Measurements from ENCODE around the gene PRAC1. TPM values are rescaled to one million over a fixed set of nuclear protein-coding genes. Genes with fewer than 3 reads are reported as not detected.

PRAC1 gene
- polyA plus RNA-seq, 1 of the 3 experiments (the other 2 are of a cell fraction): not detected

DNA sequence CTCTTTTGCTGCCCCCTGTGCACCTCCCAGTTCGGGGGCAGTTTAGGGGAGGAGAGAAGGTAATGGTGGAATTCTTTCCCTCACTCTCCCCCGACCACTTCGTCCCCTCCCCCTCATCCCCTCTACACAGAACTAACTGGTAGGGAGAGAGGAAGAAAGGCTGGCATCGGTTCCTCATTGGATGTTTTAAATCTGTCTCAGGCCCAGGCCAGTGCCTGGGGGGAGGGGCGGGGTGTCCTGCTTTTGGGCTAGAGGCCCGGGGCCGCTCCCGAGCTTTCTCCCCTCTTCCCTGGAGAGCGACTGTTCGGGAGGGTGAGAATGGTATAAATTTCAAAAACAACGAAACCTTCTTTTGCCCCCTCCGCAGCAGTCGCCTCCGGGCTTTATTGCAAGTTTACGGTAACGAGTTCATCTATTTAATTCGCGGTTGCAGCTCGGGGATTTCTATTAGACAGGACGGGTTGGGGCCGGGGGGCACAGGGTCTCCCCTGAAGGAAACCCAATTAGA, 651 bp upstream of the PRAC1 start, which contains the start of gene PRAC2:
Gene PRAC2, plus strand, starts transcription at position 271 of the 508 bp plus-strand sequence. CDS start 1,226 bp downstream, outside the sequence.
- Histone ChIP-seq H3K27me3 (ENCODE audit: insufficient read depth) (peaks cover 100% of the 10 kb centered on the region), H3K9me3 (no peaks in the 10 kb centered on the region), H3K36me3 (replicated peaks in 1 of 2; ENCODE audit: control insufficient read depth in 1 of 2, insufficient read depth in 2 of 2, low read length in 1 of 2) (no peaks in the 10 kb centered on the region), H3K27ac (ENCODE audit: low read depth in 2 of 2, low read length in 1 of 2) (no peak within 1 kb of the TSS), H3K79me2 (ENCODE audit: insufficient read depth) (no peaks in the 10 kb centered on the region), H4K20me1 (ENCODE audit: insufficient read depth) (peaks cover 5% of the 10 kb centered on the region; the same call in 1 of the 2 replicates), H3K9ac (no peak within 1 kb of the TSS), H3K4me3 (ENCODE audit: low read depth in 2 of 2, low read length in 1 of 2) (no peak within 1 kb of the TSS), H3K9me2 (no peaks in the 10 kb centered on the region), H2AFZ (ENCODE audit: low read depth) (no peak within 1 kb of the TSS), H3K4me1 (ENCODE audit: control insufficient read depth in 1 of 2, insufficient read depth in 2 of 2, low read depth in 1 of 2, low read length in 1 of 2) (no peaks in the 10 kb centered on the region), H3K4me2 (no peak within 1 kb of the TSS), H3F3A (replicated peaks; ENCODE audit: insufficient read depth) (no peaks in the 10 kb centered on the region)
- POLR2A ChIA-PET: no interaction called here
- no peak for DNase-seq
- CTCF ChIA-PET: interaction anchor here (0.7 to 13.9 kb wide), 23 partner anchors 8 to 499 kb away, joined by 3 to 328 read pairs (median 18); partner anchors contain the start of gene TTLL6
- WGBS (ENCODE audit: low lambda C conversion rate): 16% methylated on average over 21 of the region's 21 CpGs
- TF ChIP-seq JUND (IDR thresholded peaks at IDR 0.05): no peak
- no peak for TF ChIP-seq FOXJ3 (CRISPR knock-in tag; IDR thresholded peaks at IDR 0.05)
- no peak for TF ChIP-seq CTCF (IDR thresholded peaks at IDR 0.05)
- no peak for TF ChIP-seq MEF2A (IDR thresholded peaks at IDR 0.05; ENCODE audit: borderline replicate concordance, low read depth)
- no peak for TF ChIP-seq MXI1 (IDR thresholded peaks at IDR 0.05; ENCODE audit: low read depth, low read length)
- no peak for TF ChIP-seq FOSL2 (IDR thresholded peaks at IDR 0.05; ENCODE audit: borderline replicate concordance, low read depth)
- TF ChIP-seq, protein P1, sequence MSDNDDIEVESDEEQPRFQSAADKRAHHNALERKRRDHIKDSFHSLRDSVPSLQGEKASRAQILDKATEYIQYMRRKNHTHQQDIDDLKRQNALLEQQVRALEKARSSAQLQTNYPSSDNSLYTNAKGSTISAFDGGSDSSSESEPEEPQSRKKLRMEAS (IDR thresholded peaks at IDR 0.05; ENCODE audit: low read depth): no peak
- no peak for TF ChIP-seq SIN3A (IDR thresholded peaks at IDR 0.05; ENCODE audit: borderline replicate concordance, low read depth, low read length)
- TF ChIP-seq, protein P2, sequence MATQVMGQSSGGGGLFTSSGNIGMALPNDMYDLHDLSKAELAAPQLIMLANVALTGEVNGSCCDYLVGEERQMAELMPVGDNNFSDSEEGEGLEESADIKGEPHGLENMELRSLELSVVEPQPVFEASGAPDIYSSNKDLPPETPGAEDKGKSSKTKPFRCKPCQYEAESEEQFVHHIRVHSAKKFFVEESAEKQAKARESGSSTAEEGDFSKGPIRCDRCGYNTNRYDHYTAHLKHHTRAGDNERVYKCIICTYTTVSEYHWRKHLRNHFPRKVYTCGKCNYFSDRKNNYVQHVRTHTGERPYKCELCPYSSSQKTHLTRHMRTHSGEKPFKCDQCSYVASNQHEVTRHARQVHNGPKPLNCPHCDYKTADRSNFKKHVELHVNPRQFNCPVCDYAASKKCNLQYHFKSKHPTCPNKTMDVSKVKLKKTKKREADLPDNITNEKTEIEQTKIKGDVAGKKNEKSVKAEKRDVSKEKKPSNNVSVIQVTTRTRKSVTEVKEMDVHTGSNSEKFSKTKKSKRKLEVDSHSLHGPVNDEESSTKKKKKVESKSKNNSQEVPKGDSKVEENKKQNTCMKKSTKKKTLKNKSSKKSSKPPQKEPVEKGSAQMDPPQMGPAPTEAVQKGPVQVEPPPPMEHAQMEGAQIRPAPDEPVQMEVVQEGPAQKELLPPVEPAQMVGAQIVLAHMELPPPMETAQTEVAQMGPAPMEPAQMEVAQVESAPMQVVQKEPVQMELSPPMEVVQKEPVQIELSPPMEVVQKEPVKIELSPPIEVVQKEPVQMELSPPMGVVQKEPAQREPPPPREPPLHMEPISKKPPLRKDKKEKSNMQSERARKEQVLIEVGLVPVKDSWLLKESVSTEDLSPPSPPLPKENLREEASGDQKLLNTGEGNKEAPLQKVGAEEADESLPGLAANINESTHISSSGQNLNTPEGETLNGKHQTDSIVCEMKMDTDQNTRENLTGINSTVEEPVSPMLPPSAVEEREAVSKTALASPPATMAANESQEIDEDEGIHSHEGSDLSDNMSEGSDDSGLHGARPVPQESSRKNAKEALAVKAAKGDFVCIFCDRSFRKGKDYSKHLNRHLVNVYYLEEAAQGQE (IDR thresholded peaks at IDR 0.05; ENCODE audit: low read depth, low read length): no peak
- TF ChIP-seq TCF12 (IDR thresholded peaks at IDR 0.05): no peak
- no peak for TF ChIP-seq YY1 (IDR thresholded peaks at IDR 0.05; ENCODE audit: low read depth)
- no peak for TF ChIP-seq RAD21 (IDR thresholded peaks at IDR 0.05; ENCODE audit: low read length)

Measured in SK-N-SH (cell line).